Measurements from ENCODE around the gene MAN1C1.
"Not testable (repeated sequence)": the region's sequence is repeated elsewhere in the genome, so short reads cannot be mapped to it uniquely, and the experiment has no call there.

The MAN1C1 gene

DNA sequence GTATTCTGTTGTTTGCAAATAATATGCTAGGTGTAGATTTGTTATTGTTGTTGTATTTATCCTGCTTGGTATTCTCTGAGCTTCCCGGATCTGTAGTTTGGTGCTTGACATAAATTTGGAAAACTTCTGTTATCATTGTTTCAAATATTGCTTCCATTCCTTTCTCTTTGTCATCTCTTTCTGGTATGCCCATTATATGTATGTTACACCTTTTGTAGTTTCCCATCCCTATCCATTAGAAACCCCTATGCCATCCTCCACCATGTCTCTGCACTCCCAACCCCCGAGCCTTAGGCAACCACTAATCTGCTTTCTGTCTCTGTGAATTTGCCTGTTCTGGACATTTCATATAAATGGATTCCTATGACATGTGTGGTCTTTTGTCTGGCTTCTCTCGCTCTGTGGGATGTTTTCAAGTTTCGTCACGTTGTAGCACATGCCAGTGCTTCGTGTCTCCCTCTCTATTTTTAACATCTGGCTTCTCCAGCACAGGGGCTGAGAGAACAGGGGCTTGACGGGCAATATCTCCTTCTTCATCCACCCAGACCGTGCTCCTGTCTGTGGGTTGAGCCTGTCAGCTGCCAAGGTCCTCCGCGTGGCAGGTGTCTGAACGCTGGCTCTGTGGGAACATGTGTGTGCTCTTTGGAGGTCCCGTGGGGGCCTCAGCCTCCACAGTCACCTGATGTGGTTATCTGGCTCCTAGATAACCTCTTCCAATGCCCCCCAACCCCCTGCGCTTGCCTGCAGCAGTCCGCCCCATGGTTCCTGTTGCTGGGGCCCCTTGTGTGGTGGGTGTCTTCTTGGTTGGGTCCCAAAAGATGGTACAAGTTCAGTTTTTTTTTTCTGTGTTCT, 32.8 kb upstream of the MAN1C1 start:
- no peak for DNase-seq

DNA sequence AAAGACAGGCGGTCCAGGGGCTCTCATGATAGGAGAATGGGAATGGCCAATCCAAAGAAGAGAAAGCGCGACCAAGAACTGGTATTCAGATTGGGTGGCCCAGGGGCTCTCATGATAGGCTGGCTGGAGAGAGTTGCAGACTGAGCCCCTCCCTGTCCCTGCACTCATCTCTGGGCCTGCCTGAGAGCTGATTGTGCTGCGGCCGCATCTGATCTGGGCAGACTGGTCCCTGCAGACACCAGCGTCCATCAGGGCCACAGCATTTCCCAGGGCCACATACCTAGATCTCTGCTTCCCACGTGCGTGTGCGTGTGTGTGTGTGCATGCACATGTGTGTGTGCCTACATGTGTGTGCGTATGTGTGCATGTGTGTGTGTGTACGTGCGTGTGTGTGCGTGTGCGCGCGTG, 30.4 kb upstream of the MAN1C1 start:
- no peak for DNase-seq

DNA sequence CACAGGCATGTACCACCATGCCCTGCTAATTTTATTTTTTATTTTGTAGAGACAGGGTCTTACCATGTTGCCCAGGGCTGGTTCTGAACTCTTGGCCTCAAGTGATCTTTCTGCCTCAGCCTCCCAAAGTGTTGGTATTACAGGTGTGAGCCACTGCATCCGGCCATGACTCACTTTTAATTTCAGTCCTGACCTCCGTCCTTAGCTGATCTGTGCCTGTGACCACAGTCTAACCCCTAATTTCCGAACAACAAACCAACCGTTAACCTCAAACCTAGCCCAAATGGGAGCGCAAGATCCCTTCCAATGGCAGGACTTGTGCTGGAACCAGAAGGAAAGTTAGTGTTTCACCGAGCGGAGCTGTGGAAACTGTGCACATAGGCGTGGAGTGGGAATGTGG, 29.3 kb upstream of the MAN1C1 start:
- DNase-seq: no peak

DNA sequence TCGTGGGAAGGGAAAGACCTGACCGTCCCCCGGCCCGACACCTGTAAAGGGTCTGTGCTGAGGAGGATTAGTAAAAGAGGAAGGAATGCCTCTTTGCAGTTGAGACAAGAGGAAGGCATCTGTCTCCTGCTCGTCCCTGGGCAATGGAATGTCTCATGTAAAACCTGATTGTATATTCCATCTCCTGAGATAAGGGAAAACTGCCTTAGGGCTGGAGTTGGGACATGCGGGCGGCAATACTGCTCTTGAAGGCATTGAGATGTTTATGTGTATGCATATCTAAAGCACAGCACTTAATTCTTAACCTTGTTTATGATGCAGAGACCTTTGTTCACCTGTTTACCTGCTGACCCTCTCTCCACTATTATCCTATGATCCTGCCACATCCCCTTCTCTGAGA, 28.4 kb upstream of the MAN1C1 start:
- not testable (repeated sequence) for DNase-seq

DNA sequence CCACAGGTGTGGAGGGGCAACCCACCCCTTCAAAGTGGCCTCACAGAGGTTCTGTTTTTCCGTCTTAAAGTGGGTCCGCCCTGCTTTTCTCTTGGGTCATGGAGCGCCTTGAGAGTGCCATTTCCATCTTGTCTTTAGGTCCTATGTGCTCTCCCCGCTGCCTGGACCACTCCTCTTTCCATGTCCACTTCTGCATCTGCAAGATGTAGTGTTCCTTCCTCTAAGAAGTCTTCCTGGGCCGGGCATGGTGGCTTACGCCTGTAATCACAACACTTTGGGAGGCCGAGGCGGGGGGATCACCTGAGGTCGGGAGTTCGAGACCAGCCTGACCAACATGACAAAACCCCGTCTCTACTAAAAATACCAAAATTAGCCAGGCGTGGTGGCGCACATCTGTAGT, 27.8 kb upstream of the MAN1C1 start:
- DNase-seq: not testable (repeated sequence)

DNA sequence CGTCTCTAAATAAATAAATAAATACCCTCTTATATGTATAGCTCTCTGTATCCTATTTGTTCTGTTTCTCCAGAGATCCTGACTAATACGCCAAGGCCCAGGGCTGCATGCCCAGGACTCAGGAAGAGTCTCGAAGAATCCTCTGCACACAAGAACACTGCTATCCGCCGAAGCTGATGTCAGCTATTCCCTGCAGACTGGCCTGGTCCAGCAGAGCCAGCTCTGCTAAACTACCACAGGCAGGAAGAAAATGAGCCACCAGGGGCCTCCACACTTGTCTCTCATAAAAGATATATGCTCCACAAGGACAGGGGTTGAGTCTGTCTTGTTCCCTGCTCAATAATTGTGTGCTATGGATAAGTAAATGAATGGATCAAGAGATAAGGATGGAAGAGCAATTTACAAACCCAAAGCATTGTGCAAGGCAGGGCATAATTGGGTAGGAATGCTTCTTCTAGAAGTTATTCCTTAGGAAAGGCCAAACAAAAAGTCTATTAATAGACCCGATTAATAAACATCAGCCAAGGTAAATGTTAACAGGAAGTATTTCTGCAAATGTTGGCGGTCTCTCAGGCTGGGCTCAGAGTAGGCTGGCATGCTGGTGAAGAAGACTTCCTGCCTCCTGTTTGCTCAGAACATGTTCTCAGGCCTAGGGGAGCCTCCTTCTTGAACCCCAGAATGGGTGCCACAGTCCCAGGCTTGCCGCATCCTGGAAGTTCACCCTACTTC, 26.3 kb upstream of the MAN1C1 start:
- DNase-seq: no peak

DNA sequence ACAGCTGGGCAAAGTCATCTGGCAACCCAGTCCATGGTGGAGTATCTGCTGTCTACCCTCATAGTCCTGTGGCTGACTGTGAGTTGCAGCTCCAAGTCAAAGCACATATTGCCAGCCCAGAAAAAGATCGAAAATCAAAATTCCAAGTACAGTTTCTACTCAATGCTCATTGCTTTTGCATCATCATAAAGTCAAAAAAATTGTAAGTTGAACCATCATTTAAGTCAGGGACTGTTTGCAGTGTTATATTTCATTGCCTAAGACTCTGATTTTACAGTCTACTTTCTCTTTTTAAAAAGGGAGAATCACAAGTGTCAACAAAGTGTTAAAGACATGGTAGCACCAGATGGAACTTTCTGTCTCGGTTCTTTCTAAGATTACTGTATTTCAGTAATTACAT, 22.7 kb upstream of the MAN1C1 start:
- DNase-seq: no peak

DNA sequence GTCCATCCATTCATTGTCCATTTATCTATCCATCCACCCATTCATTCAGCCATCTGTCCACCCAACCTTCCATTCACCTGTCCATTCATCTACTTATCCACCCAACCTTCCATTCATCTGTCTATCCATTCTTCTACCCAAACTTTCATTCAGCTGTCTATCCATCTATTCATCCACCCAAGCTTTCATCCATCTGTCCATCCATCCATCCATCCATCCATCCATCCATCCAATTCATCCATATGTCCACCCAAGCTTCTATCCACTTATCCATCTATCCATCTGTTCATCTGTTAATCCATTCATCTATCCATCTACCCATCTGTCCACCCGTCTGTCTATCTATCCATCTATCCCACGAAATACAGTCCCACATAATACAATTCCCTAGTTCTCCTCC, 21.6 kb upstream of the MAN1C1 start:
- no peak for DNase-seq

DNA sequence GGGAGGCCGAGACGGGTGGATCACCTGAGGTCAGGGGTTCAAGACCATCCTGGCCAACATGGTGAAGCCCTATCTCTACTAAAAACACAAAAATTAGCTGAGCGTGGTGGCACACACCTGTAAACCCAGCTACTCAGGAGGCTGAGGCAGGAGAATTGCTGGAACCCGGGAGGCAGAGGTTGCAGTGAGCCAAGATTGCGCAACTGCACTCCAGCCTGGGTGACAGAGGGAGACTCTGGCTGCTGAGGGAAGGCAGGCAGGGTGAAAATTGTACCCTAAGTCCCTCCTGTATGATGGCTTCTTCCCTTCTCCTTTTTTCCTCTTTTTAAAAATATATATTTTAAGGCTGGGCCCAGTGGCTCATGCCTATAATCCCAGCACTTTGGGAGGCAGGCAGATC, 19.9 kb upstream of the MAN1C1 start:
- DNase-seq: not testable (repeated sequence)

DNA sequence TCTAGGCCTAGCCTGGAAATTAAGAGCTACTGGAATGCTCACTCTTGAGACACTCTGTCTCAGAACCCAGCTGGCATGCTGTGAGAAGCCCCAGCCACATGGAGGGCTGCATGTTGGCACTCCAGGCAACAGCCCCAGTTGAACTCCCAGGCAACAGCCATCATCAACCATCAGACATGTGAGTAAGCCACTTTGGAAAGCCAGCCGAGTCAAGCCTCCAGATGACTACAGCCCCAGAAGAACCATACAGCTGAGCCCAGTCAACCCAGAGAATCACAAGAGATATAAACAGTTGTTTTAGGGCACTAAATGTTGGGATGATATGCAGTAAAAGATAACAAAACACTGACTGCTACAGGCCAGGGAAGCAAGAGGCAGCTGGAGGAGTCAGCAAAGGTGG, 17.7 kb upstream of the MAN1C1 start:
- no peak for DNase-seq

DNA sequence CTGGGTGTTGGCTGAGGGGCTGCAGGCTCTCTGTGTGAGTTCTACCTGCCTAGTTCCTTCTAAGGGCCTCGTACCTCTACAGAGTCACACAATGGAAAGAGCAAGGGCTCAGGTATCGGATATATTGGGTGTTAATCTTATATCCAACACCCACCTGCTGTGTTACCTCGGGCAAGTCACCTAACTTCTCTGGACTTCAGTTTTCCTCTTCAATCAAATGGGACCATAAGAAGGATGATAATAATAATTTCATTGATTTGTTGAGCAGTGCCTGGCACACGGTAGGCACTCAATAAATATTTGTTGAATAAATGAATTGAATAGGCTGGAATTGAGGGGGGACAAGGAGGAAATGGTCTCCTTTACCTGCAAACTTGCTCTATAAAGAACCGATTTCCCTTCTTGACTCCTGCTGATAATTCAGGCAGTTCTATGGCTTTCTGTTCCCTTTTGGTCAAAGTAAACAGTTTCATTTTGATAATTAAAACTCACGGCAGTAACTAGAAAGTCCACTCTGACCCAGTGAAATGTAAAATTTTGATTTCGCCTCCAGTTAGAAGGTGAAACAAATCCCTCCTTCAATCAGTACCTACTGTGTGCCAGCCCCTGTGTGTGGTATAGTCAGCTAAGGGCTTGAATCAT, 16.5 kb upstream of the MAN1C1 start:
- no peak for DNase-seq

DNA sequence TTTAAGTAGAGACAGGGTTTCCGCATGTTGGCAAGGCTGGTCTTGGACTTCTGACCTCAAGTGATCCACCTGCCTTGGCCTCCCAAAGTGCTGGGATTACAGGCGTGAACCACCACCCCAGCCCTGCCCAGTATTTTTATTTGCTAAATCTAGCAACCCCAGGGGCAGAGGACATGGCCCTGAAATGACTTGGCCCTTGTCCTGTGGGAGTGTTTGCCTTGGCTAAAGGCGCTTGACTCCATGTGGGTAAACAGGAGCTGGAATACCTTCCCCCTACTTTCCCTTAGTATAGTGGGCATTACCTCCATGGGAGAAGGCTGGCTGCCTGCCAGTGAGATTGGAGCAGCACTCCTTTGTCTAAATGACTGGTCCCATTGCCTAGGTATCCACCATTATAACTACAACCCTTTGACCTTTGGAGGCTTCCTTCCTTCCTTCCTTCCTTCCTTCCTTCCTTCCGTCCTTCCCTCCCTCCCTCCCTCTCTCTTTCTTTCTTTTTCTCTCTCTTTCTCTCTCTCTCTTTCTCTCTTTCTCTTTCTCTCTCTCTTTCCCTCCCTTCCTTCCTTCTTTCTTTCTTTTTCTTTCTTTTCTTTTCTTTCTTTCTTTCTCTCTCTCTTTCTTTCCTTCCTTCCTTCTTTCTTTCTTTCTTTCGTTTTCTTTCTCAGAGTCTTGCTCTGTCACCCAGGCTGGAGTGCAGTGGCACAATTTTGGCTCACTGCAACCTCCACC, 15.5 kb upstream of the MAN1C1 start:
- not testable (repeated sequence) for DNase-seq

DNA sequence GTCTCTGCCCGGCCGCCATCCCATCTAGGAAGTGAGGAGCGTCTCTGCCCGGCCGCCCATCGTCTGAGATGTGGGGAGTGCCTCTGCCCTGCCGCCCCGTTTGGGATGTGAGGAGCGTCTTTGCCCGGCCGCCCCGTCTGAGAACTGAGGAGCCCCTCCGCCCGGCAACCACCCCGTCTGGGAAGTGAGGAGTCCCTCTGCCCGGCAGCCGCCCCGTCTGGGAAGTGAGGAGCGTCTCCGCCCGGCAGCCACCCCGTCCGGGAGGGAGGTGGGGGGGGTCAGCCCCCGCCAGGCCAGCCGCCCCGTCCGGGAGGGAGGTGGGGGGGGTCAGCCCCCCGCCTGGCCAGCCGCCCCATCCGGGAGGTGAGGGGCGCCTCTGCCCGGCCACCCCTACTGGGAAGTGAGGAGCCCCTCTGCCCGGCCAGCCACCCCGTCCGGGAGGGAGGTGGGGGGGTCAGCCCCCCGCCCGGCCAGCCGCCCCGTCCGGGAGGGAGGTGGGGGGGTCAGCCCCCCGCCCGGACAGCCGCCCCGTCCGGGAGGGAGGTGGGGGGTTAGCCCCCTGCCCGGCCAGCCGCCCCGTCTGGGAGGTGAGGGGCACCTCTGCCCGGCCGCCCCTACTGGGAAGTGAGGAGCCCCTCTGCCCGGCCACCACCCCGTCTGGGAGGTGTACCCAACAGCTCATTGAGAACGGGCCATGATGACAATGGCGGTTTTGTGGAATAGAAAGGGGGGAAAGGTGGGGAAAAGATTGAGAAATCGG, 12.6 kb upstream of the MAN1C1 start:
- not testable (repeated sequence) for DNase-seq

DNA sequence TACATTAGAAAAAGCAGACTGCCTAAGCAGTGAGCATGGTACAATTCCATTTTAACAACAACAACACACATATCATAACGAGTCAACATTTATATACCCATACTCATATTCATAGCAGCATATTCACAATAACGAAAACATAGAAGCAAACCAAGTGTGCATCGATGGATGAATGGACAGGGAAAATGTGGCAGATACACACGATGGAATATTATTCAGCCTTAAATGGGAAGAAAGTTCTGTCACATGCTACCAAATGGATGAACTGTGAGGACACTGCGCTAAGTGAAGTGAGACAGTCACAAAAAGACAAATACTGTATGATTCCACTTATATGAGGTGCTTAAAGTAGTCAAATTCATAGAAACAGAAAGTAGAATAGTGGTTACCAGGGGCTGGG, 9.5 kb upstream of the MAN1C1 start:
- DNase-seq: no peak

DNA sequence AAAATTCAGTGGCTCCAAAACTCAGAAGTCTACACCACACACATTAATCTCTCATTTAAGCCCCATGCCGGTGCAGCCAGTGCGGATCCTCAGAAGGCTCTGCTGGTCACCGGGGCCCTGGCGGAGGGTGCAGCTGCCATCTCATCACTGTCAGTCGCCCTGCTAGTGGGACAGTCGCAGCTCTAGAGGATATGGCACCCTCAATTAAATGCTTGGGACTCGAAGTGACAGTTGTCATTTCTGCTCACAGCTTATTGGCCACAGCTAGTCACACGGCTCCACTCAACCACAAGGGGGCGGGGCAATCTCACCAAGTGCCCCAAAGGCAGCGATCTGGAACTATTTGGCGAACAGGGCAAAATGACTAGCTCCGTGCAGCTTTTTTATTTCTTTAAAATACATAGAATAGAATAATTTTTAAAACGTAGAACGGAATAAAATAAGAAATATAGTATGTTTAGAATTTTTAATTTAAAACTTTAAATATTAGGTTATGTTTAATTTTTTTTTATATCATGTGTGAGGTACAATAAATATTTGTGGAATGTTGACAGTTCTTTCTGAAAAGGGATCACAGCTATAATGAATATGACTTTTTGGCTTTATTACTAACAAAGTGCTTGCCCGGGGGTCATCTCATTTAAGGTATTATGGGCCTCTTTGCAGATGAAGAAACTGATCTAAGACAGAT, 8.0 kb upstream of the MAN1C1 start:
- DNase-seq: peak; percentile 87

DNA sequence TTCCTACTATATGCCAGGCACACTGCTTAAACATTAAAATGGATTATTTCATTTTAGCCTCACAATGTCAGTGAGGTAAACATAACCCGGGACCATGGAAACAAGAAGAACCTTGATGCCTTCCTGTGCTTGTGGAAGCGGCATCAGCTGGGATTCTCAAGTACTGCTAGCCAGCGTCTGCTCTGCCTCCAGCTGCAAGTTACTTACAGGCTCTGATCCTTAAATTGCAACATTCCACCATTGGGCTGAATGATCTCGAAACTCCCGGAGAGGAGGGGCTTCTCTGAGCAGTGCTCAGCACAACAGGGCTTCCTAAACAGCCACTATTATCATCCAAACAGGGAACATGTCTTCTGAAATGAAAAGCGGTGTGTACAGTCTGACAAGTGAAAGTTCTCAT, 6.7 kb upstream of the MAN1C1 start:
- no peak for DNase-seq

DNA sequence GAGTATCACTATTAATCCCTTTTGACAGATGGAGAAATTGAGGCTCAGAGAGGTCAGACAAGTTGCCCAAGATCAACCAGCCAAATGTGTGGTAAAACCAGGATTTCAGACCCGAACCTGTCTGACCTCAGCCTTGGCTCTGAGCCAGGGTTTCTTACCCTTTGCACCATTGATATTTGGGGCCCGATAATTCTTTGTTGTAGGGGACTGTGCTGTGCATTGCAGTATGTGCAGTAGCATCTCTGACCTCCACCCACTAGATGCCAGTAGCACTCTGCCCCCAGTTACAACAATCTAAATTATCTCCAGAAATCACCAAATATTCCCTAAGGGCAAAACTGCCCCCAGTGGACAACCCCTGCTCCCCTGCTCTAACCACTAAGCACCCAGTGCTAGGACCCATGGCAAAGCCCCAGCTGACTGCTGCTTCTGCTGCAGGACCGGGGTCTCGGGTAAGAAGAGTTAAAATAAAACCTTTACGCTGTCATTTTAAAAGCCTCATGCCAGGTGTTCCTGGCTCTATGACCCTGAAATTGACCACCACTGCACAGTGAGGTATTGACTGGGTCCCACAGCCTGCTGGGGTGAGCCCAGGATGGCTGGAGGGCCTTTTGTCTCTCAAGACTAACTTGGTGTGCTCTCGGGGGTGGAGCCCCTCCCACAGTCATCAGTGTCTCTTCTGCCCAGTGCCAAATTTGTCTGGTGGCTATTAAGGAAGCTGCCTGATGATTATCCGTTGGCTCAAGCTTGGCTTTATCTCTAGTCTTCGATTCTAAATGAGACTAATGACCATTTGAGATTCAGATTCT, 5.6 kb upstream of the MAN1C1 start:
- no peak for DNase-seq

DNA sequence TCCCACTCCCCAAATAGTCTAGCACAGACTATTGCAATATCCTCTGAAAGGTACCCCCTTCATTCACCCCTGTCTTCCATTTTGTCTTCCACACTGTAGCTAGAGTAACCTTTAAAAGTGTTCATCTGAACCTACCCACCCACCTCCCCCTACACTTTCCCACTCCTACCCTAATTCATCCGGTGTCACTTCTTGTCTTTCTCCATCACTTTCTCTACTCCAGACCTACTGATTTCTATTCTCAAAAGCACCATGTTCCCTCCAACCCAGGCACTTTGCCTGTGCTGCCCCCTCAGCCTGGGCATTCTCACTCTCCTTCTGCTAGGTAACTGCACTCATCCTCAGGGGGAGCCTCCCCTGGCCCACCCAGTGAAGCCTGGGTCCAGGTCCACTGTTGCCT, 4.7 kb upstream of the MAN1C1 start:
- no peak for DNase-seq

DNA sequence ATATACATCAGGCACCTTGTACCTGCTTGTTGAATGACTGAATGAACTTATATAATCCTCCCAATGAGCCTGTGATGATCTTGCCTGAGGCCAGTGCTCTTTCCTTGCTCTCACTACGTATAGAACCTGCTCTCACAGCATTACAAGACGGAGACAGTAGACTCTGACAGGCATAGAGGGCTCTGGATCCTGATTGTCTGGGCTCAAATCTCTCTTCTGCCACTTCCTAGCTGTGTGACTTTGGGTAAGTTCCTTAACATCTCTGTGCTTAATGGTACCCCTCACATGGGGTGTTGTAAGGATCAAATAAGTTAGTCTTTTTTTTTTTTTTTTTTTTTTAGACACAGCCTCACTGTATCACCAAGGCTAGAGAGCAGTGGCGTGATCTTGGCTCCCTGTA, 4.2 kb upstream of the MAN1C1 start:
- no peak for DNase-seq

DNA sequence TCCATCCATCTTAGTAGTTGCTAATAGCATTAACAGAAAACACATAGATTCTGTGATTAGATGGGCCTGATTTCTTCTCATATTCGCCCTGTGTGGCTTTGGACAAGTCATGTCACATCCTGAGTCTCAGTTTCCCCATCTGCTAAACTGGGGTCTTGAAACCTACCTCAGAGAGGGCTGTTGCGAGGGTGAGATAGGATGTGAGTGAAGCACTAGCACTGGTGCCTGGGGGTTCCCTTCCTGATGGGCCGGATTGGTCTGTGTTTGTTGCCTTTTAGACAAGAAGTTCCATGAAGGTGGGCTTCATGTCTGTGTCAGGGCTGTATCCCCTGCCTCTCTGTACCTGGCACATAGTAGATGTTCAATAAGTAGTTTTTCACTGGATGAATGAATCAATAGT, 3.5 kb upstream of the MAN1C1 start:
- DNase-seq: no peak
